ENCODE data around the gene P2RX5.

DNA sequence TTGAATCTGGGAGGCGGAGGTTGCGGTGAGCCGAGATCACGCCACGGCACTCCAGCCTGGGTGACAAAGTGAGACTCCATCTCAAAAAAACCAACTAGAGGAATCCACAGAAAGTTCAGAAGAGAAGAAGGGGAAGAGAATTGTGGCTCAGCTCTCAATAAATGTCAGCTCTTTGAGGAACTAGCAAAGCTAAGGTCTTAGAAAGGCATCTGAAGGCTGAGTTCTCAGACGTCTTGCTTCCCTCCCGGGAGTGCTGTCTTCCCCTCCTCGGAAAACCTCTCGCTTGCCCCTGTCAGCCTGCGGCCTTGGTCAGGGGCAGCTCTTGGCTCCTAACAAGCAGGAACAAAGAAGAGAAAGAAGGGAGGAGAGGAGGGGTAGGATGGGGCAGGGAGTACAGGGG is 65.2 kb downstream of the P2RX5 start:
- TF ChIP-seq, protein P1, sequence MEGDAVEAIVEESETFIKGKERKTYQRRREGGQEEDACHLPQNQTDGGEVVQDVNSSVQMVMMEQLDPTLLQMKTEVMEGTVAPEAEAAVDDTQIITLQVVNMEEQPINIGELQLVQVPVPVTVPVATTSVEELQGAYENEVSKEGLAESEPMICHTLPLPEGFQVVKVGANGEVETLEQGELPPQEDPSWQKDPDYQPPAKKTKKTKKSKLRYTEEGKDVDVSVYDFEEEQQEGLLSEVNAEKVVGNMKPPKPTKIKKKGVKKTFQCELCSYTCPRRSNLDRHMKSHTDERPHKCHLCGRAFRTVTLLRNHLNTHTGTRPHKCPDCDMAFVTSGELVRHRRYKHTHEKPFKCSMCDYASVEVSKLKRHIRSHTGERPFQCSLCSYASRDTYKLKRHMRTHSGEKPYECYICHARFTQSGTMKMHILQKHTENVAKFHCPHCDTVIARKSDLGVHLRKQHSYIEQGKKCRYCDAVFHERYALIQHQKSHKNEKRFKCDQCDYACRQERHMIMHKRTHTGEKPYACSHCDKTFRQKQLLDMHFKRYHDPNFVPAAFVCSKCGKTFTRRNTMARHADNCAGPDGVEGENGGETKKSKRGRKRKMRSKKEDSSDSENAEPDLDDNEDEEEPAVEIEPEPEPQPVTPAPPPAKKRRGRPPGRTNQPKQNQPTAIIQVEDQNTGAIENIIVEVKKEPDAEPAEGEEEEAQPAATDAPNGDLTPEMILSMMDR (IDR thresholded peaks at IDR 0.05; ENCODE audit: low read length): no peak
- no peak for TF ChIP-seq EZH2 (IDR thresholded peaks at IDR 0.05; ENCODE audit: borderline replicate concordance, low read length)
